Measurements from ENCODE around the gene BCL2. TPM values are rescaled to one million over a fixed set of nuclear protein-coding genes. Genes with fewer than 3 reads are reported as not detected.
A peak's percentile ranks its signal among the peaks of the same experiment; 100 is the strongest.

BCL2 gene
- 18.7 TPM for total RNA-seq

GRCh38 chr18:63319383-63320122 is at the start of gene BCL2:
Gene BCL2 (minus strand): TSS chr18:63319769.
- TF ChIP-seq POLR2AphosphoS5 (IDR thresholded peaks at IDR 0.05; ENCODE audit: insufficient read depth in 1 of 2, low read depth in 1 of 2), result peak in 1 of 2 donors; percentile 63
- TF ChIP-seq POLR2A (IDR thresholded peaks at IDR 0.05), result no peak
- TF ChIP-seq CTCF (IDR thresholded peaks at IDR 0.05), result no peak
- no peak for DNase-seq (ENCODE audit: extremely low spot score in 2 of 2)

GRCh38 chr18:63368611-63369010 is 49.0 kb upstream of the BCL2 start:
- H3K9me3 ChIP-seq, result no peaks in the 10 kb centered on the region
- intact Hi-C loops (cut with DNase I), result no loop called here
- peak overlapping the region in 1 of 2 donors; percentile 61 for H3K4me3 ChIP-seq
- H3K4me1 ChIP-seq, result peaks cover 32% of the 10 kb centered on the region
- no peaks in the 10 kb centered on the region for H3K36me3 ChIP-seq
- no peak overlapping the region for H3K27ac ChIP-seq
- DNase-seq (ENCODE audit: extremely low spot score in 2 of 2), result no peak
- no peak for TF ChIP-seq POLR2A (IDR thresholded peaks at IDR 0.05)
- no peak for TF ChIP-seq POLR2AphosphoS5 (IDR thresholded peaks at IDR 0.05; ENCODE audit: insufficient read depth in 1 of 2, low read depth in 1 of 2)
- no peak for TF ChIP-seq CTCF (IDR thresholded peaks at IDR 0.05)
- H3K27me3 ChIP-seq, result no peaks in the 10 kb centered on the region

More at GRCh38 chr18:63319383-63320122, at the start of gene BCL2:
- H3K36me3 ChIP-seq, result no peaks in the 10 kb centered on the region
- intact Hi-C loops (cut with DNase I), result loop anchor here (5.0 to 10.0 kb wide), 3 partner anchors 55 to 292 kb away; no protein-coding TSS in a partner anchor
- H3K4me3 ChIP-seq, result peak within 1 kb of the TSS; percentile 63 to 84
- H3K27ac ChIP-seq, result peak within 1 kb of the TSS; percentile 93
- no peaks in the 10 kb centered on the region for H3K27me3 ChIP-seq
- H3K4me1 ChIP-seq, result peaks cover 35% of the 10 kb centered on the region
- no peaks in the 10 kb centered on the region for H3K9me3 ChIP-seq

DNA sequence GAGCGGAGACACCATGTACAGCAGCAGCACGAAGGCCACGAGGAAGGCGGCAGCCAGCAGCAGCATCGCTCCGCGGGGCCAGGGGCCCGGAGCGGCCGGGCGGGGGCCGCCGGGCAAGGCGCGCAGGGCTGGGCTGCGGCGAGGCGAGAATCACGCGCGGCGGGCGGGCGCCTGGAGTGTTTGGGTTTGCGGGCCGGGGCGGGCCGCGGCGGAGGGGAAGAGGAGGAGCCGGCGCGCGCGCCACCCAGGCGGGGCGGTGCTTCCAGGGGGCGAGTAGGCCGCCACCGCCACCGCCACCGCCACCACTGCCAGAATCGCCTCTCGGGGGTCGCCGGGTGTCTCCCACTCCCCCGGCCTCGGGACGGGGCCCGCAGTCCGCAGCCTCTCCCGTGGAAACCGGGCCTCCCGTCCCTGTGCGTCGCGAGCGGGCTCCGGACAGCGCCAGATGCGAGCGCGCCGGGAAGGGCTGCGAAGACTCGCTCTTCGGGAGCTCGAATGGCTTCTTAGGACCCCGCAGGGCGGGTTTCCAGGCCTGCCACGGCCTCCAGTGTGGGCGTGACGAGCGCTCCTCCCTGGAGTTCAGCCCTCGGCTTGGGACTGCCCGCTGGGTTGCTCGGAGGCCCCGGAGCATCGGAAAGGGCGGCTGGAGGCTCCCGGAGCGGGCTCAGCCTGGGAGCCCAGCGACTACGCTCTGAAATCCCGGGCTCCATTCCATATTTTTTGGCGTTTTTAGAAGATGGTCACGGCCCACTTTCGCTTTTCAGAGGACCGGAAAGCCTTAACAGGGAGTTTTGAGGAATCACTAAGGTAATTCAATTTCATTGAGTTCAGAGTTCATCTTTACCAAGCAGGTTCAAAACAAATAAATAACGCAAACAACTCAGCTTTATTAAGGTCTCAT is 47.7 kb upstream of the BCL2 start, which contains the start of gene KDSR:
KDSR (minus strand) TSS at position 154 of the 901 bp plus-strand sequence; CDS start at position 66, 88 bp downstream.
- Histone ChIP-seq H3K36me3 (peaks cover 0 to 5% of the 10 kb centered on the region in 2 donors), H3K9me3 (no peaks in the 10 kb centered on the region), H3K4me3 (peak within 1 kb of the TSS; percentile 61 to 89), H3K27ac (peak within 1 kb of the TSS; percentile 97), H3K27me3 (no peaks in the 10 kb centered on the region), H3K4me1 (peaks cover 32% of the 10 kb centered on the region)
- peak in 1 of 2 donors; percentile 47 for TF ChIP-seq POLR2A (IDR thresholded peaks at IDR 0.05)
- TF ChIP-seq CTCF (IDR thresholded peaks at IDR 0.05), result no peak
- peak; percentile 84 to 94 for TF ChIP-seq POLR2AphosphoS5 (IDR thresholded peaks at IDR 0.05; ENCODE audit: insufficient read depth in 1 of 2, low read depth in 1 of 2)
- peak in 1 of 2 donors; percentile 96 for DNase-seq (ENCODE audit: extremely low spot score in 2 of 2)
- intact Hi-C loops (cut with DNase I), result loop anchor here (2.0 kb wide), 1 partner anchor 55 kb away; the partner anchor contains the start of gene VPS4B

DNA sequence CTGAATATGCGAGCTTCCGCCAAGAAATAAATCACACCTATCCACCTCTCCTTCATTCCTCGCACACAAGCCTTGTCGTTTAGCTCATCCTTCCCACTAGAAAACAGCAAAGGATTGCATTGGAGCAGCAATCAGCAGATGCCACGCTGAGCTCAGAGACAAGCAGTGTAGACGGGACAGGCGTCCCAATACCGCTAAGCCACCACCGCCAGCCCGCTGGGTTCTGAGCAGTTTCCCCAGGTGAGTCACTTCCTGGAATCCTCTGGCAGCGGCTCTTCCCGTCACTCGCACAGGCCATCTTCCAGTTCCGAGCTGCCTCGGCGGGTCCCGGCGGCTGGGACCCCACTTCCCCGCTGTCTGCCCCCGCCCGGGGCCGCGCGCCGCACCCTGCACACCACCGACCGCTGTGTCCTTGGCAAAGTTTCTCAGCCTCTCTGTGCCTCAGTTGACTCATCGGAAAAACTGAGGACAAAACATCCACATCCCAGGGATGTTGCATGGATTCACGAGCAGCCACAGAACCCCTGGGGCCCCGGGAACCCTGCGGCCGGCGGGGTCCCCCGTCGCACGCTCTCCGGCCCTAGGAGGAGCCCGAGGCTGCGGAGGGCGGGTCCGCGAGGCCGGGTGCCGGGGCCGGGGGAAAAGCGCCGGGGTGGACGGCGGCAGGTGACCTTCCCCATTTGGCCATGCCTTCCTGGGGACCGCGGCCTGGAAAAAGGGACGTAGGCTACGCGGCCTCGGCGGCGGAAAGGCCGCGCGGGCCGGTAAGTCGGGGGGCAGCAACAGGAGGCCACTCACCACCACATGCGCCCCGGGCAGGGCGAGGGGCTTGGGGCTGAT is 46.9 kb upstream of the BCL2 start:
- Histone ChIP-seq H3K27ac (peak overlapping the region; percentile 97), H3K4me3 (peak overlapping the region; percentile 61 to 89), H3K4me1 (peaks cover 32% of the 10 kb centered on the region), H3K9me3 (no peaks in the 10 kb centered on the region), H3K27me3 (no peaks in the 10 kb centered on the region), H3K36me3 (peaks cover 0 to 14% of the 10 kb centered on the region in 2 donors)
- TF ChIP-seq POLR2A (IDR thresholded peaks at IDR 0.05) (no peak), CTCF (IDR thresholded peaks at IDR 0.05) (no peak), POLR2AphosphoS5 (IDR thresholded peaks at IDR 0.05; ENCODE audit: insufficient read depth in 1 of 2, low read depth in 1 of 2) (peak; percentile 51 to 68)
- intact Hi-C loops (cut with DNase I), result loop anchor here (2.0 kb wide), 1 partner anchor 56 kb away; the partner anchor contains the start of gene VPS4B
- no peak for DNase-seq (ENCODE audit: extremely low spot score in 2 of 2)
